Caco-2 (cell line): ENCODE data around the gene MTMR12. TPM values are rescaled to one million over a fixed set of nuclear protein-coding genes. Genes with fewer than 3 reads are reported as not detected.

Source experiments
- BruUV-seq: library from RNA; stranded (reverse); fragments of 400-500 nt; replicated peaks from 2 replicates; lab custom pipeline; 2021; lab: Mats Ljungman, UMichigan
- CTCF ChIA-PET: fragments of 300-600 bp; sonication (Branson Sonifier 250); formaldehyde crosslinking; loops from one replicate; lab custom pipeline; 2022; ENCODE audit warnings: antibody characterized with exemption; lab: Charles Lee
- POLR2A ChIA-PET: fragments of 300-600 bp; sonication (Branson Sonifier 250); formaldehyde crosslinking; loops from one replicate; lab custom pipeline; 2022; ENCODE audit warnings: antibody characterized with exemption; lab: Charles Lee
- DNase-seq, 2 experiments: peaks; one replicate each; pipeline versions ENCODE4 v3.0.0 to v3.0.0-alpha.2; 2020 to 2022
- H3K27me3 ChIP-seq: replicated peaks from 2 replicates; pipeline ENCODE4 v1.6.0; 2011; ENCODE audit warnings: low read length; ENCODE audit not compliant: control insufficient read depth, insufficient read depth
- H3K36me3 ChIP-seq: 2 replicates; pipeline ENCODE4 v1.5.1; 2011; ENCODE audit warnings: low read length; ENCODE audit not compliant: control insufficient read depth, insufficient read depth
- H3K4me1 ChIP-seq: fragments of 250-450 bp; sonication (Bioruptor Pico); 2 replicates; pipeline ENCODE4 v1.5.1; 2020; ENCODE audit warnings: mild to moderate bottlenecking
- H3K4me3 ChIP-seq: 2 replicates; pipeline ENCODE4 v1.5.1; 2011; ENCODE audit warnings: low read depth, mild to moderate bottlenecking, control low read depth, low read length
- H3K9me3 ChIP-seq: fragments of 250-450 bp; sonication (Bioruptor Pico); 2 replicates; pipeline ENCODE4 v1.5.1; 2020; ENCODE audit warnings: mild to moderate bottlenecking, moderate library complexity
- H3K27ac Mint-ChIP-seq: one replicate; pipeline ENCODE4 v1.8.0; 2022; ENCODE audit warnings: mixed read lengths; ENCODE audit not compliant: unreplicated experiment
- H3K27me3 Mint-ChIP-seq: one replicate; pipeline ENCODE4 v1.8.0; 2022; ENCODE audit warnings: mixed read lengths; ENCODE audit not compliant: insufficient read depth, unreplicated experiment
- H3K36me3 Mint-ChIP-seq: one replicate; pipeline ENCODE4 v1.8.0; 2022; ENCODE audit warnings: mild to moderate bottlenecking, mixed read lengths; ENCODE audit not compliant: insufficient read depth, unreplicated experiment
- H3K4me1 Mint-ChIP-seq: one replicate; pipeline ENCODE4 v1.8.0; 2022; ENCODE audit warnings: low read depth, mixed read lengths; ENCODE audit not compliant: unreplicated experiment
- H3K4me3 Mint-ChIP-seq: one replicate; pipeline ENCODE4 v1.8.0; 2022; ENCODE audit warnings: mild to moderate bottlenecking, moderate library complexity, mixed read lengths; ENCODE audit not compliant: unreplicated experiment
- H3K9me3 Mint-ChIP-seq: one replicate; pipeline ENCODE4 v1.8.0; 2022; ENCODE audit warnings: mixed read lengths; ENCODE audit not compliant: unreplicated experiment
- intact Hi-C: fragments of 100-400 bp; cut with micrococcal nuclease; formaldehyde crosslinking; loops from one replicate; pipeline ENCODE4 v1.10.0; 2022; ENCODE audit not compliant: unreplicated experiment
- total RNA-seq: library from RNA; stranded (reverse); gene quantifications from 2 replicates; pipeline ENCODE4 v1.2.3, GENCODE V29; 2022
- TF ChIP-seq, protein P1 (sequence below), 2 experiments: fragments of 200-600 bp in 1 of 2; IDR thresholded peaks; 1 replicate in 1 of 2; 2 replicates in 1 of 2; pipeline versions ENCODE4 v1.5.1 to v1.8.0; 2011 to 2022; ENCODE audit warnings: antibody characterized with exemption in 1 of 2, control low read depth in 1 of 2, inconsistent platforms in 1 of 2, low read depth in 1 of 2, low read length in 1 of 2, mild to moderate bottlenecking in 1 of 2, moderate library complexity in 1 of 2; ENCODE audit not compliant: insufficient read depth in 1 of 2, severe bottlenecking in 1 of 2, unreplicated experiment in 1 of 2

The MTMR12 gene
- total RNA-seq, 1 experiment from 2014 or later = 35.1 TPM

DNA sequence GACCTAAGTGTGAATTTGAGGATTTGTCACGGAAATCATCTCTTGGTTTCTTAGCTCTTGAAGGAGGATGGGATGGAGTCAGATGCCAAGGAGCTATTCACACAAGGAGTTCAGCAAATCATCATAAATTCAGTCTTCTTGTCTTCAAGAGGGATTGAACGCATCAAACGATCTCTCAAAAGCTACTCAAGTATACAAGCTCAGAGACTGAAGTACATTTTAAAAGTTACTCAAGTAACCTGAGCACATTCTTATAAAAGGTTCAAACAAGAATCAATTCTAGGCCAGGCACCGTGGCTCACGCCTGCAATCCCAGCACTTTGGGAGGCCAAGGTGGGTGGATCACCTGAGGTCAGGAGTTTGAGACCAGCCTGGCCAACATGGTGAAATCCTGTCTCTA lies 117.5 kb downstream of the MTMR12 start:
- no peaks in the 10 kb centered on the region for H3K4me1 ChIP-seq
- TF ChIP-seq, protein P1, sequence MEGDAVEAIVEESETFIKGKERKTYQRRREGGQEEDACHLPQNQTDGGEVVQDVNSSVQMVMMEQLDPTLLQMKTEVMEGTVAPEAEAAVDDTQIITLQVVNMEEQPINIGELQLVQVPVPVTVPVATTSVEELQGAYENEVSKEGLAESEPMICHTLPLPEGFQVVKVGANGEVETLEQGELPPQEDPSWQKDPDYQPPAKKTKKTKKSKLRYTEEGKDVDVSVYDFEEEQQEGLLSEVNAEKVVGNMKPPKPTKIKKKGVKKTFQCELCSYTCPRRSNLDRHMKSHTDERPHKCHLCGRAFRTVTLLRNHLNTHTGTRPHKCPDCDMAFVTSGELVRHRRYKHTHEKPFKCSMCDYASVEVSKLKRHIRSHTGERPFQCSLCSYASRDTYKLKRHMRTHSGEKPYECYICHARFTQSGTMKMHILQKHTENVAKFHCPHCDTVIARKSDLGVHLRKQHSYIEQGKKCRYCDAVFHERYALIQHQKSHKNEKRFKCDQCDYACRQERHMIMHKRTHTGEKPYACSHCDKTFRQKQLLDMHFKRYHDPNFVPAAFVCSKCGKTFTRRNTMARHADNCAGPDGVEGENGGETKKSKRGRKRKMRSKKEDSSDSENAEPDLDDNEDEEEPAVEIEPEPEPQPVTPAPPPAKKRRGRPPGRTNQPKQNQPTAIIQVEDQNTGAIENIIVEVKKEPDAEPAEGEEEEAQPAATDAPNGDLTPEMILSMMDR (IDR thresholded peaks at IDR 0.05; ENCODE audit: insufficient read depth in 1 of 2, low read depth in 1 of 2, low read length in 1 of 2, severe bottlenecking in 1 of 2, unreplicated experiment in 1 of 2) = no peak
- H3K27me3 ChIP-seq = no peaks in the 10 kb centered on the region
- Mint-ChIP-seq H3K27me3 (no peaks in the 10 kb centered on the region), H3K4me1 (no peaks in the 10 kb centered on the region), H3K4me3 (no peak overlapping the region), H3K9me3 (no peaks in the 10 kb centered on the region), H3K36me3 (no peaks in the 10 kb centered on the region), H3K27ac (no peak overlapping the region)
- CTCF ChIA-PET = no interaction called here
- DNase-seq = no peak
- BruUV-seq = no TSS peak
- POLR2A ChIA-PET = interaction anchor here (0.7 kb wide), 1 partner anchor 21 kb away, joined by 3 read pairs; the partner anchor contains the start of gene GOLPH3
- no peak overlapping the region for H3K4me3 ChIP-seq
- H3K36me3 ChIP-seq = no peaks in the 10 kb centered on the region
- no peaks in the 10 kb centered on the region for H3K9me3 ChIP-seq
- intact Hi-C loops = no loop called here

DNA sequence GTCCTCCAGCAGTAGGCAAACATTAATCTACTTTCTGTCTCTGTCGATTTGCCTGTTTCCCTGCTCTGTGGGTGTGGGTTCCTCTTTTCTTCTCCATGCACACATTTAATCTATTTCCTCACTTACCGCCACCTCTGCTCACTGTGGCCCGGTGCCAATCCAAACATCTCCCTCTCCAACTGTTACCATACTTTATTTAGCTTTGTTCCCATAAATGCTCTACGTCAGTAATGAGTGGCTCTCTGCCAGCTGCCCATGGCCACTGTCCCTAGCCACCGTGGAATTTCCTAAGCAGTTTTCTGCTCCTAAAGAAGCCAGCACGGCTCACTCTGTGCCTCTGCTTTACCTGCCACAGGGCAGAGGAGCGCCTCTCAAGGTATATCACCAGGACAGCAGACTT lies 119.1 kb downstream of the MTMR12 start:
- Histone ChIP-seq H3K9me3 (no peaks in the 10 kb centered on the region), H3K4me3 (no peak overlapping the region), H3K36me3 (no peaks in the 10 kb centered on the region), H3K27me3 (no peaks in the 10 kb centered on the region), H3K4me1 (no peaks in the 10 kb centered on the region)
- no TSS peak for BruUV-seq
- intact Hi-C loops = no loop called here
- TF ChIP-seq, protein P1 (IDR thresholded peaks at IDR 0.05; ENCODE audit: insufficient read depth in 1 of 2, low read depth in 1 of 2, low read length in 1 of 2, severe bottlenecking in 1 of 2, unreplicated experiment in 1 of 2) = no peak
- POLR2A ChIA-PET = no interaction called here
- H3K9me3 Mint-ChIP-seq = no peaks in the 10 kb centered on the region
- no peaks in the 10 kb centered on the region for H3K27me3 Mint-ChIP-seq
- no peak overlapping the region for H3K4me3 Mint-ChIP-seq
- H3K36me3 Mint-ChIP-seq = no peaks in the 10 kb centered on the region
- H3K27ac Mint-ChIP-seq = no peak overlapping the region
- H3K4me1 Mint-ChIP-seq = no peaks in the 10 kb centered on the region
- CTCF ChIA-PET = no interaction called here
- no peak for DNase-seq

DNA sequence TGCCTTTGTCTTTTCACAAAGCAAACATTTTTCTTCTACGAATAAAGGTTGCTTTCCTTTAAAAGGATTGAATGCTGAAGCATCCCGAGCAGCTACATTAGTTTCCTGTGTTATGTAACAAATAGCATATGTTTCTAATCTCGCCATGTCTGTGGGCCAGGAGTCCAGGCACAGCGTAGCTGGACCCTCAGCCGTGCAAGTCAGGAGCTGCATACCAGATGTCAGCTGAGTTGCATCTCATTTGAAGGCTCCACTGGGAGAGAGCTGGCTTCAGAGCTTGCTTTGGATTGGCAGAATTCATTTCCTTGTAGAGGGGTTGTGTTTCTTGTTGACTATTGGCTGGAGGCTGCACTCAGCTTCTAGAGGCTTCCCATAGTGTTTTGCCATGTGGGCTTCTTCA lies 122.6 kb downstream of the MTMR12 start:
- TF ChIP-seq, protein P1 (IDR thresholded peaks at IDR 0.05; ENCODE audit: insufficient read depth in 1 of 2, low read depth in 1 of 2, low read length in 1 of 2, severe bottlenecking in 1 of 2, unreplicated experiment in 1 of 2) = no peak
- Histone ChIP-seq H3K27me3 (no peaks in the 10 kb centered on the region), H3K36me3 (no peaks in the 10 kb centered on the region), H3K4me3 (no peak overlapping the region), H3K9me3 (peaks cover 11% of the 10 kb centered on the region; the same call in 1 of the 2 replicates), H3K4me1 (no peaks in the 10 kb centered on the region)
- ChIA-PET CTCF (no interaction called here), POLR2A (no interaction called here)
- H3K9me3 Mint-ChIP-seq = no peaks in the 10 kb centered on the region
- H3K27me3 Mint-ChIP-seq = no peaks in the 10 kb centered on the region
- intact Hi-C loops = no loop called here
- H3K36me3 Mint-ChIP-seq = no peaks in the 10 kb centered on the region
- H3K4me1 Mint-ChIP-seq = no peaks in the 10 kb centered on the region
- H3K4me3 Mint-ChIP-seq = no peak overlapping the region
- no peak overlapping the region for H3K27ac Mint-ChIP-seq
- BruUV-seq = no TSS peak
- no peak for DNase-seq
